ENCODE results near the gene CCND3.

- TF ChIP-seq CTCF (IDR thresholded peaks at IDR 0.05) (no peak), POLR2A (IDR thresholded peaks at IDR 0.05) (no peak)
These were observed 35.3 kb upstream of the CCND3 start for GRCh38 chr6:41976794-41977484.
